CD4-positive, alpha-beta T cell treated with Interleukin-12 subunit alpha and Interleukin-12 subunit beta, for 1 hour (primary cell): ENCODE data around the gene NTNG2.
"Not testable (repeated sequence)": the region's sequence is repeated elsewhere in the genome, so short reads cannot be mapped to it uniquely, and the experiment has no call there.

ENCODE experiments used
- DNase-seq: peaks from one replicate; pipeline ENCODE4 v3.0.0-alpha.2; 2020

NTNG2 gene

GRCh38 chr9:132161743-132162184 is at the start of gene NTNG2:
Gene NTNG2, plus strand, starts transcription at chr9:132162058. Its CDS starts 4,774 bp downstream, at chr9:132166832.
- DNase-seq = no peak

GRCh38 chr9:132114102-132114707 is 47.7 kb upstream of the NTNG2 start:
- peak; percentile 10 for DNase-seq

- no peak for DNase-seq
Observed at GRCh38 chr9:132116583-132116982, 45.3 kb upstream of the NTNG2 start.

- no peak for DNase-seq
Observed at GRCh38 chr9:132117694-132118093, 44.2 kb upstream of the NTNG2 start.

GRCh38 chr9:132121021-132121420 is 40.8 kb upstream of the NTNG2 start:
- no peak for DNase-seq

- DNase-seq = no peak
Observed at GRCh38 chr9:132124800-132125199, 37.1 kb upstream of the NTNG2 start.

- no peak for DNase-seq
Observed at GRCh38 chr9:132125361-132125760, 36.5 kb upstream of the NTNG2 start.

- peak; percentile 2 for DNase-seq
Observed at GRCh38 chr9:132125944-132126679, 35.7 kb upstream of the NTNG2 start.

- no peak for DNase-seq
Observed at GRCh38 chr9:132126680-132127236, 35.1 kb upstream of the NTNG2 start.

GRCh38 chr9:132127888-132128534 is 33.8 kb upstream of the NTNG2 start:
- no peak for DNase-seq

- DNase-seq = no peak
Observed at GRCh38 chr9:132129535-132129934, 32.3 kb upstream of the NTNG2 start.

- DNase-seq = not testable (repeated sequence)
Observed at GRCh38 chr9:132134085-132134484, 27.8 kb upstream of the NTNG2 start.

- DNase-seq = no peak
Observed at GRCh38 chr9:132135456-132135855, 26.4 kb upstream of the NTNG2 start.

GRCh38 chr9:132136151-132136780 is 25.6 kb upstream of the NTNG2 start:
- DNase-seq = no peak

- DNase-seq = no peak
Observed at GRCh38 chr9:132141344-132141947, 20.4 kb upstream of the NTNG2 start.

- DNase-seq = no peak
Observed at GRCh38 chr9:132141948-132142594, 19.8 kb upstream of the NTNG2 start.

- no peak for DNase-seq
Observed at GRCh38 chr9:132142924-132143323, 18.9 kb upstream of the NTNG2 start.

- DNase-seq = no peak
Observed at GRCh38 chr9:132143359-132143758, 18.5 kb upstream of the NTNG2 start.

- no peak for DNase-seq
Observed at GRCh38 chr9:132144708-132145365, 17.0 kb upstream of the NTNG2 start.

GRCh38 chr9:132146039-132146438 is 15.8 kb upstream of the NTNG2 start:
- no peak for DNase-seq

GRCh38 chr9:132146575-132146974 is 15.3 kb upstream of the NTNG2 start:
- DNase-seq = no peak

GRCh38 chr9:132147331-132147730 is 14.5 kb upstream of the NTNG2 start:
- DNase-seq = peak; percentile 15
